ENCODE measurements around the gene LRRC27.

Gene LRRC27

DNA sequence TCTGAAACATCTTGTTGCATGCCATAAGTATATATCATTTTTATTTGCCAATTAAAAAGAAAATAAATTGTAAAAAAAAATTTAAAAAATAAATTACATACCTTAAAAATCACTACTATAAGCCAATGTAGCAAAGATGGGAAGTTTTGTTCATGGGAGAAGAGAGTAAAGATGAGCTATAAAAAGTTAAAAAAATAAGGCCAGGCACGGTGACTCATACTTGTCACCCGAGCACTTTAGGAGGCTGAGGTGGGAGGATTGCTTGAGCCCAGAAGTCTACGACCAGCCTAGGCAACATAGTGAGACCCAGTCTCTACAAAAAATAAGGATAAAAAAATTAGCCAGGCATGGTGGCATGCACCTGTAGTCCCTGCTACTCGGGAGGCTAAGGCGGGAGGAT, 15.9 kb upstream of the LRRC27 start:
- no peak for TF ChIP-seq CTCF (IDR thresholded peaks at IDR 0.05)

GRCh38 chr10:132319853-132320653, 11.9 kb upstream of the LRRC27 start:
- TF ChIP-seq CTCF (IDR thresholded peaks at IDR 0.05) = no peak

DNA sequence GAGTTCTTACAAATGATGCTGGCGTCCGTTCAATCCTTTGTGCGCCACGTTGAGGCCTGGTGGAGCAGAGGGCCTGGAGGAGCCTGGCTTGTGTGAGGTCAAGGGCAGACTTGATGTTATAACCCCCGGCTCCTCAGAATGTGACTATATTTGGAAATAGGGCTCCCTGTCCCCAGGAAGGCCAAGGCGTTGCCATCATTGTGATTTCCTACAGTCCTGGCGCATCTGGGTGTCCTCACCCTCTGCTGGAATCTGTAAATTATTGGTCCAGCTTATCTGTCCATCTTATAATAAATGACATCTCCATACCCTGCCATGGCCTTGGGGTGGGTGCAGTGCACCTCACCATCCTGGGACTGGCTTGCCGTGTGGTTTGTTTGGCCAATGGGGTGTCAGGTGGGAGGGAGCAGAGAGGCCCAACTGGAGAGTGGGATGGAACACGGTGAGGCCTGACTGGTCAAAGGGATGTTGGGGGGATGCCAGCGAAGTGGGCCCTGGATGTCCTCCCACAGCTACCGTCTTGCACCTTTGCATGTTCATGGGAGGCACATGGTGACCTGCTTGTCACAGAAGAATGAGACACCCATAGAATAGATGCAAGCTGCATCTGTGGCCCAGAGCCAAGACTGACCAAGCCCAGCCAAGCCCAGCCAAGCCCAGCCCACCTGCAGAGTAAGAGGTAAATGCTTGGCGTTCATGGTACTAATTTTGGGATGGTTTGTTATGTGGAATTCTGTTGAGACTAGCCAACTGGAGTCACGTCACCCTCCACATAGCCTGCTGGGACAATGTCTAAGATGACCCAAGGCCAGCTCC, 11.1 kb upstream of the LRRC27 start:
- TF ChIP-seq CTCF (IDR thresholded peaks at IDR 0.05) = no peak

GRCh38 chr10:132321726-132322125, 10.3 kb upstream of the LRRC27 start:
- TF ChIP-seq CTCF (IDR thresholded peaks at IDR 0.05) = no peak

- TF ChIP-seq CTCF (IDR thresholded peaks at IDR 0.05) = no peak
Observed at GRCh38 chr10:132322586-132323048, 9.4 kb upstream of the LRRC27 start.

DNA sequence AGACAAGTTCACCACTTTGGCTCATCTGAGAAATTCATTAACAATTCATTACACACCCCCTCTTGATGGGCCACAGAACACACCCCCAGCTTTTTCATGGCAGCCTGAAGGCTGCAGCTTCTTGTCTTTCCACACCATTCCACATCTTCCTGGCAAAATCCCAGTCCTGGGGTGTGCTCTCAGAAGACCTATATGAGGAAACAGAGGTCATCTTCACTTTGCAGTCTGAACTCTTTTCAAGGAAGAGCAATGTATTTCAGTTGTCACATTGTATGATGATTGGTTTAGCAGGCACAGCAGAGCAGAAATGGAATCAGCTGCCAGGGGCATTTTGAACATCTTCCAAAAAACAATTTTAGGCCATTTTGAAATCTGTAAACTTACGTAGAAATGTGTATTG, 7.8 kb upstream of the LRRC27 start:
- TF ChIP-seq CTCF (IDR thresholded peaks at IDR 0.05) = no peak

DNA sequence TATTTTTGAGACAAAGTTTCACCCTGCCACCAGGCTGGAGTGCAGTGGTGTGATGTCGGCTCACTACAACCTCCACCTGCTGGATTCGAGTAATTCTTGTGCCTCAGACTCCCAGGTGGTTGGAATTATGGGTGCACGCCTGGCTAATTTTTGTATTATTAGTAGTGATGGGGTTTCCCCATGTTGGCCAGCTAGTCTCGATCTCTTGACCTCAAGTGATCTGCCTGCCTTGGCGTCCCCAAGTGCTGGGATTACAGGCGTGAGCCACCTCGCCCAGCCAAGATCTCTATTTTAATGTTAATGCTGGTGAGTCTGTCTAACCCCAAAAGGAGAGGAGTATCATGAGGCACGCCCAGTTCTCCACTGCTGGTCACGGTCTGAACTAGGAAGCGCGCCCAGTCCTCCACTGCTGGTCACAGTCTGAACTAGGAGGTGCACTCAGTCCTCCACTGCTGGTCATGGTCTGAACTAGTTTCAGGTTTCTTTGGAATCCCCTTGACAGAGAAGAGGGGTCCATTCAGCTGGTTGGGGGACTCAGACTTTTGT, 5.6 kb upstream of the LRRC27 start:
- TF ChIP-seq CTCF (IDR thresholded peaks at IDR 0.05) = no peak
